T-helper 1 cell treated with Interleukin-12 subunit alpha and Interleukin-12 subunit beta and Interleukin-4 antibody, amounts not matched to agents 30 μg/mL and 1 μg/mL, for 36 hours (primary cell): ENCODE results near the gene BLNK.
"Not testable (repeated sequence)": the region's sequence is repeated elsewhere in the genome, so short reads cannot be mapped to it uniquely, and the experiment has no call there.

Experiments used
- H3K27ac Mint-ChIP-seq: one replicate; pipeline ENCODE4 v1.8.0; 2021; ENCODE audit warnings: mild to moderate bottlenecking, mixed read lengths
- H3K27me3 Mint-ChIP-seq: one replicate; pipeline ENCODE4 v1.8.0; 2021; ENCODE audit warnings: low read depth, mixed read lengths
- H3K36me3 Mint-ChIP-seq: one replicate; pipeline ENCODE4 v1.8.0; 2021; ENCODE audit warnings: low read depth, mixed read lengths
- H3K4me1 Mint-ChIP-seq: one replicate; pipeline ENCODE4 v1.8.0; 2021; ENCODE audit warnings: low read depth, mixed read lengths
- H3K4me3 Mint-ChIP-seq: one replicate; pipeline ENCODE4 v1.8.0; 2021; ENCODE audit warnings: mild to moderate bottlenecking, moderate library complexity, mixed read lengths
- H3K9me3 Mint-ChIP-seq: one replicate; pipeline ENCODE4 v1.8.0; 2021; ENCODE audit warnings: mixed read lengths

The BLNK gene

GRCh38 chr10:96271016-96271815 lies at the start of gene BLNK:
Gene BLNK (minus strand): TSS chr10:96271569. CDS start chr10:96271398, 171 bp downstream.
- Mint-ChIP-seq H3K27me3 (peaks cover 16% of the 10 kb centered on the region), H3K27ac (no peak within 1 kb of the TSS), H3K4me1 (no peaks in the 10 kb centered on the region), H3K9me3 (no peaks in the 10 kb centered on the region), H3K4me3 (no peak within 1 kb of the TSS), H3K36me3 (no peaks in the 10 kb centered on the region)

GRCh38 chr10:96319754-96320474 lies 48.5 kb upstream of the BLNK start:
- Mint-ChIP-seq H3K9me3 (no peaks in the 10 kb centered on the region), H3K4me3 (no peak overlapping the region), H3K36me3 (no peaks in the 10 kb centered on the region), H3K27ac (no peak overlapping the region), H3K4me1 (no peaks in the 10 kb centered on the region), H3K27me3 (peaks cover 17% of the 10 kb centered on the region)

DNA sequence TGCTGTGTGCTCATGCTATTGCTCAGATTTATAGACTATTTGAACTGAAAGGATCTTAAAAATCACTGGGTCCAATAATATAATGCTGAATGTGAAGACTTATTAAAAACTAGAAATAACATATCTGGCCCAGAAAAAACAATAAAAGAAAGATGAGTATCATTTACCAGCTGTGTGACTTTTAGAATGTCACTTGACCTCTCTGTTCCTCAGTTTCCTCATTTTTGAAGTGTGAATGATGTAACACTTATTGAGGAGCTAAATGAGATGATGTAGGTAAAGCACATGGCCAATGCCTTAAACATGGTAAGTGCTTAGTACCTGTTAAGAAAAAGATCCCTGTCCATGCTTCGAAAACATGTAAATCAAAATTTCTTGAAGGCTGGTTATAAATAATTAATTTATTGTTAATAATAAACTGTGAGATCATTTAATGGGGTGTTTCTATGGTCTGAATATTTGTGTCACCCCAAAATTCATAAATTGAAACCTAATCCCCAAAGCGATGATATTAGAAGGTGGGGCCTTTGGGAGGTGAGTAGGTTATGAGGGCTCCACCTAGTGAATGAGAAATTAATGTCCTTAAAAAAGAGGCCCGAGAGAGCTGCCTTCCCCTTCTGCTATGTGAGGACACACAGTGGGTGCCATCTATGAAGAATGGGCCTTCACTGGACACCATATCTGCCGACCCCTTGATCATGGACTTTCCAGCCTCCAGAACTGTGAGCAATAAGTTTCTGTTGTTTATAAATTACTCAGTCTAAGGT lies 45.9 kb upstream of the BLNK start:
- no peaks in the 10 kb centered on the region for H3K4me1 Mint-ChIP-seq

GRCh38 chr10:96313344-96313743 lies 42.0 kb upstream of the BLNK start:
- Mint-ChIP-seq H3K9me3 (no peaks in the 10 kb centered on the region), H3K4me3 (no peak overlapping the region), H3K27me3 (no peaks in the 10 kb centered on the region), H3K4me1 (no peaks in the 10 kb centered on the region), H3K36me3 (no peaks in the 10 kb centered on the region), H3K27ac (no peak overlapping the region)

More for the DNA sequence above, 45.9 kb upstream of the BLNK start:
- H3K27ac Mint-ChIP-seq, result no peak overlapping the region
- H3K27me3 Mint-ChIP-seq, result peaks cover 12% of the 10 kb centered on the region
- no peak overlapping the region for H3K4me3 Mint-ChIP-seq
- H3K36me3 Mint-ChIP-seq, result no peaks in the 10 kb centered on the region
- no peaks in the 10 kb centered on the region for H3K9me3 Mint-ChIP-seq

- Mint-ChIP-seq H3K27ac (no peak overlapping the region), H3K27me3 (peaks cover 5% of the 10 kb centered on the region)
Measured at GRCh38 chr10:96311180-96311715, 39.9 kb upstream of the BLNK start.

GRCh38 chr10:96310321-96310669 lies 38.9 kb upstream of the BLNK start:
- no peak overlapping the region for H3K4me3 Mint-ChIP-seq
- H3K9me3 Mint-ChIP-seq, result no peaks in the 10 kb centered on the region
- no peaks in the 10 kb centered on the region for H3K36me3 Mint-ChIP-seq
- H3K27me3 Mint-ChIP-seq, result peaks cover 7% of the 10 kb centered on the region
- H3K27ac Mint-ChIP-seq, result no peak overlapping the region
- no peaks in the 10 kb centered on the region for H3K4me1 Mint-ChIP-seq

More at GRCh38 chr10:96311180-96311715, 39.9 kb upstream of the BLNK start:
- Mint-ChIP-seq H3K9me3 (no peaks in the 10 kb centered on the region), H3K4me1 (no peaks in the 10 kb centered on the region), H3K4me3 (no peak overlapping the region), H3K36me3 (no peaks in the 10 kb centered on the region)

GRCh38 chr10:96309628-96310320 lies 38.4 kb upstream of the BLNK start:
- Mint-ChIP-seq H3K27me3 (peaks cover 7% of the 10 kb centered on the region), H3K9me3 (no peaks in the 10 kb centered on the region), H3K4me1 (no peaks in the 10 kb centered on the region), H3K27ac (no peak overlapping the region), H3K36me3 (no peaks in the 10 kb centered on the region), H3K4me3 (no peak overlapping the region)

DNA sequence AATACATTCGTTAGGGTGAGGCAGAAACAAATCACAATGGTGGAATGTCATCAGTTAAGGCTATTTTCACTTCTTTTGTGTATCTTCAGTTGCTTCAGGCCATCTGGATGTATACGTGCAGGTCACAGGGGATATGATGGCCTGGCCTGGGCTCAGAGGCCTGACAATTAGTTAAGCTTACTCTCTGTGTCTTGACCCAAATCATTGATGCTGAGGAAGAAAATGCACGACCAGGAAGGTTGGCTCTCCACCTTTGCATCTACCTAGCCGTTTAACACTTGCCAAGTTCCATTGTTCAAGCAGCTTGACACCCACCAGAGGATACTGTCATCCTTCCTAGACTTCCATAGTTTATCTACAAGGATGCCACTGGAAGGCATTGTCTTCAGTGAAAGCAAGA lies 37.5 kb upstream of the BLNK start:
- H3K27me3 Mint-ChIP-seq, result peaks cover 15% of the 10 kb centered on the region
- not testable (repeated sequence) for H3K27ac Mint-ChIP-seq, H3K4me3 Mint-ChIP-seq, H3K4me1 Mint-ChIP-seq, H3K36me3 Mint-ChIP-seq, H3K9me3 Mint-ChIP-seq

DNA sequence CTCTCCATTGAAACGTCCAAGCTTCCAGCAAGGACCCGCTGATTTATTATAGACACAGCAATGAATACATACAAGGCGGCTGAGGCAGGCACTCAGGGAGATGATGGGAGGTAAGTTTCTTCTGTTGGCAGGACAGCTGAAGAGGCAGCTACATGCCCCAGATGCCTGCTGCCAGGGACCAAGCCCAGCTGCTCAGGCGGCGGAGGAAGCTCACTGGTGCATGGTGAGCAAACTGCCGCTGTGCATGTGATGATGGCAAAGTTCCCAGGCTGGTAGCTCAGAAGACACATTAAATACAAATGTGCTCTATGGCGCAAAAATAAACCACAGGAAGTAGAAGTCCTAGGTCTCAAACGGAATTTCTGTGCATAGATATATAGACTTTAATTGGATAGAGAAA lies 35.1 kb upstream of the BLNK start:
- Mint-ChIP-seq H3K27me3 (peaks cover 15% of the 10 kb centered on the region), H3K4me3 (no peak overlapping the region), H3K27ac (no peak overlapping the region), H3K9me3 (no peaks in the 10 kb centered on the region), H3K36me3 (no peaks in the 10 kb centered on the region), H3K4me1 (no peaks in the 10 kb centered on the region)

- Mint-ChIP-seq H3K4me1 (no peaks in the 10 kb centered on the region), H3K4me3 (no peak overlapping the region), H3K27me3 (peaks cover 15% of the 10 kb centered on the region), H3K9me3 (no peaks in the 10 kb centered on the region), H3K27ac (no peak overlapping the region), H3K36me3 (no peaks in the 10 kb centered on the region)
Measured at GRCh38 chr10:96305019-96305418, 33.6 kb upstream of the BLNK start.

GRCh38 chr10:96304230-96304629 lies 32.9 kb upstream of the BLNK start, which contains the start of gene DNTT:
Gene DNTT (plus strand): TSS chr10:96304434. CDS start chr10:96304498, 64 bp downstream.
- peaks cover 6% of the 10 kb centered on the region for H3K4me1 Mint-ChIP-seq
- no peak within 1 kb of the TSS for H3K27ac Mint-ChIP-seq
- H3K4me3 Mint-ChIP-seq, result no peak within 1 kb of the TSS
- H3K9me3 Mint-ChIP-seq, result no peaks in the 10 kb centered on the region
- H3K27me3 Mint-ChIP-seq, result peaks cover 15% of the 10 kb centered on the region
- no peaks in the 10 kb centered on the region for H3K36me3 Mint-ChIP-seq

GRCh38 chr10:96301616-96302015 lies 30.2 kb upstream of the BLNK start:
- no peaks in the 10 kb centered on the region for H3K36me3 Mint-ChIP-seq
- H3K27ac Mint-ChIP-seq, result no peak overlapping the region
- H3K27me3 Mint-ChIP-seq, result peaks cover 11% of the 10 kb centered on the region
- no peak overlapping the region for H3K4me3 Mint-ChIP-seq
- peaks cover 9% of the 10 kb centered on the region for H3K4me1 Mint-ChIP-seq
- H3K9me3 Mint-ChIP-seq, result no peaks in the 10 kb centered on the region

GRCh38 chr10:96299383-96299782 lies 28.0 kb upstream of the BLNK start:
- H3K9me3 Mint-ChIP-seq, result no peaks in the 10 kb centered on the region
- H3K4me3 Mint-ChIP-seq, result peak overlapping the region; percentile 9
- no peak overlapping the region for H3K27ac Mint-ChIP-seq
- H3K27me3 Mint-ChIP-seq, result peaks cover 5% of the 10 kb centered on the region
- H3K36me3 Mint-ChIP-seq, result no peaks in the 10 kb centered on the region
- peaks cover 14% of the 10 kb centered on the region for H3K4me1 Mint-ChIP-seq

GRCh38 chr10:96298362-96298761 lies 27.0 kb upstream of the BLNK start:
- no peak overlapping the region for H3K27ac Mint-ChIP-seq
- peaks cover 14% of the 10 kb centered on the region for H3K4me1 Mint-ChIP-seq
- H3K27me3 Mint-ChIP-seq, result no peaks in the 10 kb centered on the region
- no peaks in the 10 kb centered on the region for H3K9me3 Mint-ChIP-seq
- no peak overlapping the region for H3K4me3 Mint-ChIP-seq
- H3K36me3 Mint-ChIP-seq, result no peaks in the 10 kb centered on the region
